ENCODE measurements around the gene TRPM7.

Gene TRPM7

GRCh38 chr15:50562735-50563640, 123.6 kb downstream of the TRPM7 start:
- no peak for DNase-seq (ENCODE audit: low read depth)

GRCh38 chr15:50558012-50558411, 128.6 kb downstream of the TRPM7 start:
- DNase-seq (ENCODE audit: low read depth), result no peak

- DNase-seq (ENCODE audit: low read depth), result no peak
Measured at GRCh38 chr15:50556642-50557371, 129.8 kb downstream of the TRPM7 start.

- no peak for DNase-seq (ENCODE audit: low read depth)
Measured at GRCh38 chr15:50552238-50552637, 134.4 kb downstream of the TRPM7 start.

GRCh38 chr15:50549326-50549725, 137.3 kb downstream of the TRPM7 start:
- DNase-seq (ENCODE audit: low read depth), result no peak

- no peak for DNase-seq (ENCODE audit: low read depth)
Measured at GRCh38 chr15:50546566-50546965, 140.0 kb downstream of the TRPM7 start, which contains the start of gene USP50. USP50 (minus strand) TSS chr15:50546666; CDS start chr15:50546525, 141 bp downstream.

GRCh38 chr15:50544368-50544767, 142.2 kb downstream of the TRPM7 start:
- DNase-seq (ENCODE audit: low read depth), result no peak

- DNase-seq (ENCODE audit: low read depth), result no peak
Measured at GRCh38 chr15:50543556-50543955, 143.0 kb downstream of the TRPM7 start.

- DNase-seq (ENCODE audit: low read depth), result no peak
Measured at GRCh38 chr15:50542887-50543210, 143.7 kb downstream of the TRPM7 start.

- DNase-seq (ENCODE audit: low read depth), result no peak
Measured at GRCh38 chr15:50531766-50532165, 154.8 kb downstream of the TRPM7 start.

GRCh38 chr15:50531163-50531562, 155.4 kb downstream of the TRPM7 start:
- DNase-seq (ENCODE audit: low read depth), result no peak

GRCh38 chr15:50523851-50524251, 162.7 kb downstream of the TRPM7 start:
- DNase-seq (ENCODE audit: low read depth), result no peak

- no peak for DNase-seq (ENCODE audit: low read depth)
Measured at GRCh38 chr15:50519740-50520425, 166.7 kb downstream of the TRPM7 start.

GRCh38 chr15:50513001-50513400, 173.6 kb downstream of the TRPM7 start:
- DNase-seq (ENCODE audit: low read depth), result no peak

All from activated T-helper 9 cell treated with anti-CD3 and anti-CD28 coated beads, Interleukin-2, amount 50 U/mL, for 16 hours (primary cell).